ENCODE measurements around the gene NMT1. TPM values are rescaled to one million over a fixed set of nuclear protein-coding genes. Genes with fewer than 3 reads are reported as not detected.

The NMT1 gene
- total and polyA plus RNA-seq, 2 of the 13 experiments (the other 11 are each of a cell fraction or from before 2014, with no cell fraction given) = 75.7 to 142 TPM

DNA sequence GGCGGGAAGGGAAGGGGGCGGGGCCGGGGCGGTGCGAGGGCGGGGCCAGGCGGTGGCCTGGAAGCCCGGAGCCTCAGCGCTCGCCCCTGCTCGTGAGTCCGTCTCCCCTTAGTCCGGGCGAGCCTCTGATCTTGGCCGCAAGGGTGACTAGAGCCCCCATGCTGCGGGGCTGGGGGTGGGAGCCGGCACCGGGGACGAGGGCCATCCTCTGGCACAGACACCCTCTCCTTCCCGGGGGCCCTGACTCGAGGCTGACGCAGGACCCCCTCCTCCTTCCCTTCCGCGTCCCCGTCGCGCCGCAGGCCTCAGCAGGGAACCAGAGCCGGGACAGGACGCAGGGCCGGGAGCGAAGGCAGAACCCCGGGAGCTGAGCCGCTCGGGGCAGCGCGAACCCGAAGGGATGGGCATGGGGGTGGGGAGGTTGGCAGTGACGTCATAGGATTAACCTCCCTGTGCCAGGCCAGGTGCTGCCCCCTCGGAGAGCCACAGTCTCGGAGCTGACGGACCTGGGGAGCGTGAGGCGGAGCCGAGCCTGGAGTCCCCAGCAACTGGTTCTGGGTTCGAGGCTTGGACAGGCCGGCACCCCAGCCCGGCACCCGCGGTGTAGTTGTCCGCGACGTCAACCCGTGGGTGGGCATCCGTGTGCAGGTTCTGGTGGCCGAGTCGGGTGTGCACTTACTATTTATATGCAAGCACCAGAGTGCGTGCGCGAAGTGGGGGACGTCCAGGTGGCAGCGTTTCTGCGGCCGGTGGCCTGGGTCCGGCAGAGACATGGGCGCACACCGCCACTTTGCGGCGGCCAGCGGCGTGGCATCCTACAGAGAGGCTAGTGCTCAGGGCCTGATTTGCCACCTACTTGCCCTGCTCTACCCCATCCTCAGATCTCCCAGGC is 71.7 kb downstream of the NMT1 start (continued):
- TF ChIP-seq ZSCAN29 (CRISPR knock-in tag; conservative IDR thresholded peaks at IDR 0.05) = no peak
- TF ChIP-seq ZNF441 (CRISPR knock-in tag; IDR thresholded peaks at IDR 0.05; ENCODE audit: borderline replicate concordance) = no peak
- 0 out of 2 replicates have a peak, but pooled peaks have one; percentile 80 for TF ChIP-seq ZNF556 (CRISPR knock-in tag; IDR thresholded peaks at IDR 0.05; ENCODE audit: borderline replicate concordance)
- TF ChIP-seq, protein P1, sequence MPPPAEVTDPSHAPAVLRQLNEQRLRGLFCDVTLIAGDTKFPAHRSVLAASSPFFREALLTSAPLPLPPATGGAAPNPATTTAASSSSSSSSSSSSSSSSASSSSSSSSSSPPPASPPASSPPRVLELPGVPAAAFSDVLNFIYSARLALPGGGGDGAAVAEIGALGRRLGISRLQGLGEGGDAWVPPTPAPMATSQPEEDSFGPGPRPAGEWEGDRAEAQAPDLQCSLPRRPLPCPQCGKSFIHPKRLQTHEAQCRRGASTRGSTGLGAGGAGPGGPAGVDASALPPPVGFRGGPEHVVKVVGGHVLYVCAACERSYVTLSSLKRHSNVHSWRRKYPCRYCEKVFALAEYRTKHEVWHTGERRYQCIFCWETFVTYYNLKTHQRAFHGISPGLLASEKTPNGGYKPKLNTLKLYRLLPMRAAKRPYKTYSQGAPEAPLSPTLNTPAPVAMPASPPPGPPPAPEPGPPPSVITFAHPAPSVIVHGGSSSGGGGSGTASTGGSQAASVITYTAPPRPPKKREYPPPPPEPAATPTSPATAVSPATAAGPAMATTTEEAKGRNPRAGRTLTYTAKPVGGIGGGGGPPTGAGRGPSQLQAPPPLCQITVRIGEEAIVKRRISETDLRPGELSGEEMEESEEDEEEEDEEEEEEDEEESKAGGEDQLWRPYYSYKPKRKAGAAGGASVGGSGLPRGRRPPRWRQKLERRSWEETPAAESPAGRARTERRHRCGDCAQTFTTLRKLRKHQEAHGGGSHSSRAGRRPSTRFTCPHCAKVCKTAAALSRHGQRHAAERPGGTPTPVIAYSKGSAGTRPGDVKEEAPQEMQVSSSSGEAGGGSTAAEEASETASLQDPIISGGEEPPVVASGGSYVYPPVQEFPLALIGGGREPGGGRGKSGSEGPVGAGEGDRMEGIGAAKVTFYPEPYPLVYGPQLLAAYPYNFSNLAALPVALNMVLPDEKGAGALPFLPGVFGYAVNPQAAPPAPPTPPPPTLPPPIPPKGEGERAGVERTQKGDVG (CRISPR knock-in tag; IDR thresholded peaks at IDR 0.05; ENCODE audit: borderline replicate concordance) = peak; percentile 70; the same call in 1 of the 2 replicates
- TF ChIP-seq ZNF670 (CRISPR knock-in tag; IDR thresholded peaks at IDR 0.05; ENCODE audit: borderline replicate concordance) = peak; percentile 76; the same call in 1 of the 2 replicates
- TF ChIP-seq ZBTB8A (CRISPR knock-in tag; IDR thresholded peaks at IDR 0.05; ENCODE audit: borderline replicate concordance, low read depth) = 0 out of 2 replicates have a peak, but pooled peaks have one; percentile 39
- no peak for TF ChIP-seq ZNF563 (CRISPR knock-in tag; IDR thresholded peaks at IDR 0.05)
- no peak for TF ChIP-seq GZF1 (CRISPR knock-in tag; IDR thresholded peaks at IDR 0.05)
- TF ChIP-seq ZNF629 (CRISPR knock-in tag; conservative IDR thresholded peaks at IDR 0.05) = 0 out of 2 replicates have a peak, but pooled peaks have one; percentile 20
- TF ChIP-seq ZNF598 (CRISPR knock-in tag; IDR thresholded peaks at IDR 0.05; ENCODE audit: borderline replicate concordance) = peak; percentile 32; the same call in 1 of the 2 replicates
- peak; percentile 81; the same call in 1 of the 2 replicates for TF ChIP-seq CBX5 (CRISPR knock-in tag; IDR thresholded peaks at IDR 0.05; ENCODE audit: borderline replicate concordance)
- no peak for TF ChIP-seq ZNF549 (CRISPR knock-in tag; IDR thresholded peaks at IDR 0.05)
- TF ChIP-seq ZNF570 (CRISPR knock-in tag; IDR thresholded peaks at IDR 0.05; ENCODE audit: borderline replicate concordance) = no peak
- TF ChIP-seq MAFG (CRISPR knock-in tag; IDR thresholded peaks at IDR 0.05) = no peak
- TF ChIP-seq NFIC (IDR thresholded peaks at IDR 0.05; ENCODE audit: low read length) = no peak
- TF ChIP-seq ZNF451 (CRISPR knock-in tag; IDR thresholded peaks at IDR 0.05) = peak; percentile 72; the same call in 1 of the 2 replicates
- TF ChIP-seq KDM2A (CRISPR knock-in tag; IDR thresholded peaks at IDR 0.05; ENCODE audit: borderline replicate concordance, low read depth) = no peak; the same call in none of the 2 replicates
- TF ChIP-seq GABPB1 (CRISPR knock-in tag; IDR thresholded peaks at IDR 0.05) = peak; percentile 49; the same call in 1 of the 2 replicates
- TF ChIP-seq, protein P2, sequence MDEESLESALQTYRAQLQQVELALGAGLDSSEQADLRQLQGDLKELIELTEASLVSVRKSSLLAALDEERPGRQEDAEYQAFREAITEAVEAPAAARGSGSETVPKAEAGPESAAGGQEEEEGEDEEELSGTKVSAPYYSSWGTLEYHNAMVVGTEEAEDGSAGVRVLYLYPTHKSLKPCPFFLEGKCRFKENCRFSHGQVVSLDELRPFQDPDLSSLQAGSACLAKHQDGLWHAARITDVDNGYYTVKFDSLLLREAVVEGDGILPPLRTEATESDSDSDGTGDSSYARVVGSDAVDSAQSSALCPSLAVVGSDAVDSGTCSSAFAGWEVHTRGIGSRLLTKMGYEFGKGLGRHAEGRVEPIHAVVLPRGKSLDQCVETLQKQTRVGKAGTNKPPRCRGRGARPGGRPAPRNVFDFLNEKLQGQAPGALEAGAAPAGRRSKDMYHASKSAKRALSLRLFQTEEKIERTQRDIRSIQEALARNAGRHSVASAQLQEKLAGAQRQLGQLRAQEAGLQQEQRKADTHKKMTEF (CRISPR knock-in tag; IDR thresholded peaks at IDR 0.05) = peak; percentile 42; the same call in 1 of the 2 replicates
- TF ChIP-seq ZNF614 (CRISPR knock-in tag; IDR thresholded peaks at IDR 0.05; ENCODE audit: borderline replicate concordance) = peak; percentile 11; the same call in 1 of the 2 replicates
- 0 out of 2 replicates have a peak, but pooled peaks have one; percentile 77 for TF ChIP-seq PAX8 (CRISPR knock-in tag; IDR thresholded peaks at IDR 0.05; ENCODE audit: borderline replicate concordance)
- TF ChIP-seq, protein P3, sequence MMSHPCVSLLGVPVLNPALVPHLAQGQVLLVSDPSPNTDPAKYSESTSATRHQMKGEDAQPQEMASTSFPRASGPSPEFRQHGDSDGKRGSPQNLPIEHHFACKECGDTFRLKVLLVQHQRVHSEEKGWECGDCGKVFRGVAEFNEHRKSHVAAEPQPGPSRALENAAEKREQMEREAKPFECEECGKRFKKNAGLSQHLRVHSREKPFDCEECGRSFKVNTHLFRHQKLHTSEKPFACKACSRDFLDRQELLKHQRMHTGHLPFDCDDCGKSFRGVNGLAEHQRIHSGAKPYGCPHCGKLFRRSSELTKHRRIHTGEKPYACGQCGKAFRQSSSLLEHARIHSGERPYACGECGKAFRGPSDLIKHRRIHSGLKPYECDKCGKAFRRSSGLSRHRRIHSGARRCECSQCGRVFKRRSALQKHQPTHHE (CRISPR knock-in tag; IDR thresholded peaks at IDR 0.05; ENCODE audit: borderline replicate concordance) = peak; percentile 65; the same call in 1 of the 2 replicates
- TF ChIP-seq FLYWCH1 (CRISPR knock-in tag; IDR thresholded peaks at IDR 0.05) = no peak

Data from HepG2 (cell line).